Tibial nerve (tissue), 3 donors: ENCODE data around the gene HOXB7.

Experiments
- POLR2A ChIP-seq, 2 donors: fragments of 450-650 bp; IDR thresholded peaks; one replicate each; pipeline ENCODE4 v1.6.1; 2017; ENCODE audit warnings: antibody characterized with exemption in 2 of 2, mild to moderate bottlenecking in 2 of 2, moderate library complexity in 2 of 2
- TF ChIP-seq, protein P1 (sequence below), 5 experiments: fragments of 200-600 bp in 3 of 5; fragments of 450-650 bp in 2 of 5; sonication (generic) in 3 of 5; IDR thresholded peaks; one replicate each; pipeline ENCODE4 v1.5.1; 2016 to 2019; ENCODE audit warnings: antibody characterized with exemption in 5 of 5, mild to moderate bottlenecking in 3 of 5, moderate library complexity in 2 of 5

DNA sequence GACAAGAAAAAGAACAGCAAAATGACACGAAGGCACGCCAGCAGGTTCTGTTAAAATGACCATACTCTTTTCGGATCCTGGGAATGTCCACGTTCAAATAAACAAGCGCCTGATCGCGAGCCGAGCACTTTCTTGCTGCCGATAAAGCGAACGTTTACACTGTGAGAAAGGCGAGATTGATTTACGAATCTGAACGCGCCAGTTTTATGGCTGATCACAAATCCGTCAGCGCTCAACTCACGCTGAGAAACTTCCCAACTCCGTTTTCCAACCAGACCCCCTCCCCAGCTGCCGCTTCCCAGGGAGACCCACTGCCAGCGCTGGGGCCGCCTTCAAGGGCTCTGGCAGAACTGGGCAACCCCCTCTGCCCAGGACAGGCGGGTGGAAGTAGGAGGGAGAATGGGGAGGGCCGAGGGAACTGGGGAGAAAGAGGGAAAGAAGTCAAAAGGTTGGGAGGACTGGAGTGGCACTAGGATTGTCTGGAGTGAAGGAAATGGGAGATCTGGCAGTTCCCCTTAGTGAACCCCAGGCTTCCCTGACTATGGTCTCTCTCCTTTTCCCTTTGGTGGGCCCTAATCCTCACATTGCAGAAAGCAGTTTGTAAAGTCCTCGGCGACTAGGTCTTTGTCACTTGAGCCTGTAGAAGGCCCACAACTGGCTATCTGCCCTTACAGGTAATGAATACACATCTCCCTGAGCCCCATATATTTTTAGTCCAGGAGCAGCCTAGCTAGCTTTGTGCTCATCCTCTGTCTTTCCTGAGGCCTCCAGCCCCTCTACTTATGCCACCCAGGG, 39.6 kb downstream of the HOXB7 start:
- TF ChIP-seq, protein P1, sequence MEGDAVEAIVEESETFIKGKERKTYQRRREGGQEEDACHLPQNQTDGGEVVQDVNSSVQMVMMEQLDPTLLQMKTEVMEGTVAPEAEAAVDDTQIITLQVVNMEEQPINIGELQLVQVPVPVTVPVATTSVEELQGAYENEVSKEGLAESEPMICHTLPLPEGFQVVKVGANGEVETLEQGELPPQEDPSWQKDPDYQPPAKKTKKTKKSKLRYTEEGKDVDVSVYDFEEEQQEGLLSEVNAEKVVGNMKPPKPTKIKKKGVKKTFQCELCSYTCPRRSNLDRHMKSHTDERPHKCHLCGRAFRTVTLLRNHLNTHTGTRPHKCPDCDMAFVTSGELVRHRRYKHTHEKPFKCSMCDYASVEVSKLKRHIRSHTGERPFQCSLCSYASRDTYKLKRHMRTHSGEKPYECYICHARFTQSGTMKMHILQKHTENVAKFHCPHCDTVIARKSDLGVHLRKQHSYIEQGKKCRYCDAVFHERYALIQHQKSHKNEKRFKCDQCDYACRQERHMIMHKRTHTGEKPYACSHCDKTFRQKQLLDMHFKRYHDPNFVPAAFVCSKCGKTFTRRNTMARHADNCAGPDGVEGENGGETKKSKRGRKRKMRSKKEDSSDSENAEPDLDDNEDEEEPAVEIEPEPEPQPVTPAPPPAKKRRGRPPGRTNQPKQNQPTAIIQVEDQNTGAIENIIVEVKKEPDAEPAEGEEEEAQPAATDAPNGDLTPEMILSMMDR (IDR thresholded peaks at IDR 0.05), result no peak
- TF ChIP-seq POLR2A (IDR thresholded peaks at IDR 0.05), result no peak
